ENCODE results near the gene TMTC1.

- no peak for TF ChIP-seq GATA2 (IDR thresholded peaks at IDR 0.05; ENCODE audit: low read depth, low read length)
- TF ChIP-seq GATA3 (IDR thresholded peaks at IDR 0.05; ENCODE audit: low read depth, low read length), result no peak
Measured at GRCh38 chr12:29620030-29620429, 163.7 kb downstream of the TMTC1 start.

Measured in SH-SY5Y (cell line).